Cardiac fibroblast (primary cell): ENCODE results near the gene GCHFR.

Experiments used
- DNase-seq, 2 donors: peaks; one replicate each; pipeline versions ENCODE4 v3.0.0 to v3.0.0-alpha.2; 2010; ENCODE audit warnings: low read depth in 2 of 2
- H3K4me3 ChIP-seq, 2 donors: replicated peaks in 1 of 2; 1 replicate in 1 of 2; 2 replicates in 1 of 2; pipeline ENCODE4 v1.5.1; 2011; ENCODE audit warnings: low read depth in 2 of 2, low read length in 2 of 2, mild to moderate bottlenecking in 2 of 2, moderate library complexity in 1 of 2
- TF ChIP-seq, protein P1 (sequence below): IDR thresholded peaks from one replicate; pipeline ENCODE4 v1.5.1; 2011; ENCODE audit warnings: low read depth, mild to moderate bottlenecking, low read length, inconsistent platforms

Gene GCHFR

GRCh38 chr15:40773902-40774301 is 10.0 kb downstream of the GCHFR start:
- no peak overlapping the region for H3K4me3 ChIP-seq
- TF ChIP-seq, protein P1, sequence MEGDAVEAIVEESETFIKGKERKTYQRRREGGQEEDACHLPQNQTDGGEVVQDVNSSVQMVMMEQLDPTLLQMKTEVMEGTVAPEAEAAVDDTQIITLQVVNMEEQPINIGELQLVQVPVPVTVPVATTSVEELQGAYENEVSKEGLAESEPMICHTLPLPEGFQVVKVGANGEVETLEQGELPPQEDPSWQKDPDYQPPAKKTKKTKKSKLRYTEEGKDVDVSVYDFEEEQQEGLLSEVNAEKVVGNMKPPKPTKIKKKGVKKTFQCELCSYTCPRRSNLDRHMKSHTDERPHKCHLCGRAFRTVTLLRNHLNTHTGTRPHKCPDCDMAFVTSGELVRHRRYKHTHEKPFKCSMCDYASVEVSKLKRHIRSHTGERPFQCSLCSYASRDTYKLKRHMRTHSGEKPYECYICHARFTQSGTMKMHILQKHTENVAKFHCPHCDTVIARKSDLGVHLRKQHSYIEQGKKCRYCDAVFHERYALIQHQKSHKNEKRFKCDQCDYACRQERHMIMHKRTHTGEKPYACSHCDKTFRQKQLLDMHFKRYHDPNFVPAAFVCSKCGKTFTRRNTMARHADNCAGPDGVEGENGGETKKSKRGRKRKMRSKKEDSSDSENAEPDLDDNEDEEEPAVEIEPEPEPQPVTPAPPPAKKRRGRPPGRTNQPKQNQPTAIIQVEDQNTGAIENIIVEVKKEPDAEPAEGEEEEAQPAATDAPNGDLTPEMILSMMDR = no peak
- no peak for DNase-seq

DNA sequence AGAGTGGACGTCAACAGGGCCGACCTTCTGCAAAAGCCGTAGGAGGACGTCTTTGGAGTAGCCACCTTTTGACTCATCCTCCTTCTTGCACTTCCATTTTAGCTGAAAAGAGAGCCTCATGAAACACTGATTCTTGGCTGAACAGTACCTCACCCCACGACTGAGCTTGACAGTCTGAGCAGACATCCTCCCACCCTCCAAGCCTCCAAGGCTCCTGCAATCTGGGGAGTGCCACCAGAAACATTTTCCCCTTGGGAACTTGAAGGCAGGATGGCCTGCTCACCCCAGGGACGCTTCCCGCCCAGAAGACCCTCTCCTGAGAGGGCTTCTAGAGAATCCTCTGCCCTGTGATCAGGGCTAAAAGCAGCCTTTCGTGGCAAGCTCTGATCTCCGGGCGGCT is 11.1 kb downstream of the GCHFR start:
- TF ChIP-seq, protein P1 = no peak
- no peak for DNase-seq
- H3K4me3 ChIP-seq = no peak overlapping the region

- TF ChIP-seq, protein P1 = no peak
- no peak for DNase-seq
- no peak overlapping the region for H3K4me3 ChIP-seq
Measured at GRCh38 chr15:40775740-40776536, 12.1 kb downstream of the GCHFR start.

GRCh38 chr15:40776537-40777141 is 12.8 kb downstream of the GCHFR start:
- TF ChIP-seq, protein P1 = no peak
- no peak overlapping the region for H3K4me3 ChIP-seq
- peak; percentile 50 to 75 for DNase-seq

- no peak overlapping the region for H3K4me3 ChIP-seq
- DNase-seq = peak in 1 of 2 donors; percentile 27
- TF ChIP-seq, protein P1 = peak; percentile 57
Measured at GRCh38 chr15:40782609-40783227, 18.9 kb downstream of the GCHFR start.

DNA sequence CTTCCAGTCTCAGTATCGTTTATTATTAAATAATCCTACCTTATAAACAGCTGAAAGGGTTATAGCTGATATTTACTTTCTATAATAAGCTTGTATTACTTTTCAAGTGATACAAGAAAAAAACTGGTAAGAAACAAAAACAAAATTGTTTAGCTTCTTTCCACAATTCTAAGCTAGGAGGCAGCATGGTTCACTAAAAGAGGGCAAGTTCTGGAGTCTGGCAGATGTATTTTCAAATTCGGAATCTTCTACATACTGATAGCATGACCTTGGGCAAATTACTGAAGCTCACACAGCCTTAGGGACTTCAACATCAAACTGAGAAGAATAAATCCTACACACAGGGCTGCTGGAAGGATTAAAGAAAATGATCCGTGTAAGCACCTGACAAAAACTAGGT is 21.3 kb downstream of the GCHFR start:
- DNase-seq = peak in 1 of 2 donors; percentile 13
- TF ChIP-seq, protein P1 = no peak
- H3K4me3 ChIP-seq = no peak overlapping the region
